AG04450 (cell line): ENCODE measurements around the gene TNFRSF11A. TPM values are rescaled to one million over a fixed set of nuclear protein-coding genes. Genes with fewer than 3 reads are reported as not detected.
A peak's percentile ranks its signal among the peaks of the same experiment; 100 is the strongest.

ENCODE experiments used
- CTCF ChIA-PET: fragments of 300-600, 350-600 bp; formaldehyde crosslinking; extraction: SDS; loops from one replicate; lab custom pipeline; 2022; ENCODE audit warnings: antibody characterized with exemption, inconsistent platforms; lab: Charles Lee
- POLR2A ChIA-PET: fragments of 350-600 bp; formaldehyde crosslinking; extraction: SDS; loops from one replicate; lab custom pipeline; 2021; ENCODE audit warnings: antibody characterized with exemption, inconsistent platforms; lab: Yijun Ruan, JAX
- DNase-seq: peaks from one replicate; pipeline ENCODE4 v3.0.0-alpha.2; 2011; ENCODE audit warnings: low read depth, low spot score
- H3K27ac ChIP-seq: one replicate; pipeline ENCODE4 v1.5.1; 2012; ENCODE audit warnings: low read depth, low read length, control low read depth
- H3K27me3 ChIP-seq: one replicate; pipeline ENCODE4 v1.6.0; 2012; ENCODE audit warnings: low read length; ENCODE audit not compliant: control insufficient read depth, insufficient read depth
- H3K4me3 ChIP-seq: 2 replicates; pipeline ENCODE4 v1.5.1; 2011; ENCODE audit warnings: mild to moderate bottlenecking, low read depth, low read length, control low read depth
- H3K9me3 ChIP-seq: 2 replicates; pipeline ENCODE4 v1.5.1; 2012; ENCODE audit warnings: low read length; ENCODE audit not compliant: control insufficient read depth, insufficient read depth
- polyA plus RNA-seq: library from polyadenylated mRNA; depleted of rRNA; stranded (reverse); fragments of >200 nt; gene quantifications from 2 replicates; pipeline ENCODE4 v1.2.3, GENCODE V29; 2011
- TF ChIP-seq, protein P1 (sequence below): IDR thresholded peaks from 2 replicates; pipeline ENCODE4 v1.5.1; 2011; ENCODE audit warnings: low read depth, low read length, control low read depth, inconsistent platforms

Gene TNFRSF11A
- polyA plus RNA-seq, 1 experiment, result not detected

DNA sequence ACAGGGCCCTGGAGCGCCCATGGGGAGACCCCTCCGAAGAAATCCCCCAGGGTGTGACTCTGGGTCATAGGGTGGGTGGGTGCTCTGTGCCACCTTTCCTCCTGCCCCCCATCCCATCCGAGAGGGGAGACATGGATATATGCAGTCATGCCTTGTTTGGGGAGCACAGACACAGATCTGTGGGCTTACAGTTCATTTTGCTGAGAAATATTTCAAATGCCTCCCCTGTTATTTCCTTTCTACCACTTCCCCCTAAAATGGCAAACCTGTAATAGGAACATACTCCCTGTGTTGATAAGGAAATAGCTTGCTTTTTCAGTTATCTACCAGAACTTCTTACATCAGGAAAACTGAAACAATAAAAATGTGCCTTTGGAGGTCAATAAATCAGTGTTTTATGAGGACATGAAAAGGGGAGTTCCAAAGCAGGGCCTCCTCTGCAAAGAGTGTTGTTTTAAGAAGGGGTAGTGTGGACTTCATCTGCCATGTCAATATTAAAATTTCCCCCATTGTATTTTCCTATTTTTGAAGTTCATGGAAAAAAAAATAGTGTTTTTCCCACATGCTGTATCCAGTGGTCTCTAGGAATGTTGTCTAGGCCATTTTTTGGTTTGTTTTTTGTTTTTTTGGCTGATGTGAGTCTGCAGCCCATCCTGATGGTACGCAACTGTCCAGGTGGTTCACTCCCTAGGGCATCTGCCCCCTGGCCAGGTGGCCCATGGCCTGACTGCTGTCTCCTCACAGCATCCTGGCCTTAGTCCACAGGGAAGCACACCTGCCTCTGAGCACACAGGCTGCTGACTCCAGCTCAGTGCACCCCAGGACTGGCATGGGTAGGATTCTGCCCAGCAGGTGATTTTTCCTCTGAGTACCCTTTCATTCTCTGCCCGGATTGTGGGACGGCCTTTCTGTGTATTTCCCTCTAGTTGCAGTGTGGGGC, 3.7 kb downstream of the TNFRSF11A start:
- H3K27me3 ChIP-seq, result peaks cover 52% of the 10 kb centered on the region
- TF ChIP-seq, protein P1, sequence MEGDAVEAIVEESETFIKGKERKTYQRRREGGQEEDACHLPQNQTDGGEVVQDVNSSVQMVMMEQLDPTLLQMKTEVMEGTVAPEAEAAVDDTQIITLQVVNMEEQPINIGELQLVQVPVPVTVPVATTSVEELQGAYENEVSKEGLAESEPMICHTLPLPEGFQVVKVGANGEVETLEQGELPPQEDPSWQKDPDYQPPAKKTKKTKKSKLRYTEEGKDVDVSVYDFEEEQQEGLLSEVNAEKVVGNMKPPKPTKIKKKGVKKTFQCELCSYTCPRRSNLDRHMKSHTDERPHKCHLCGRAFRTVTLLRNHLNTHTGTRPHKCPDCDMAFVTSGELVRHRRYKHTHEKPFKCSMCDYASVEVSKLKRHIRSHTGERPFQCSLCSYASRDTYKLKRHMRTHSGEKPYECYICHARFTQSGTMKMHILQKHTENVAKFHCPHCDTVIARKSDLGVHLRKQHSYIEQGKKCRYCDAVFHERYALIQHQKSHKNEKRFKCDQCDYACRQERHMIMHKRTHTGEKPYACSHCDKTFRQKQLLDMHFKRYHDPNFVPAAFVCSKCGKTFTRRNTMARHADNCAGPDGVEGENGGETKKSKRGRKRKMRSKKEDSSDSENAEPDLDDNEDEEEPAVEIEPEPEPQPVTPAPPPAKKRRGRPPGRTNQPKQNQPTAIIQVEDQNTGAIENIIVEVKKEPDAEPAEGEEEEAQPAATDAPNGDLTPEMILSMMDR, result no peak
- H3K9me3 ChIP-seq, result no peaks in the 10 kb centered on the region; the same call in 1 of the 2 replicates
- H3K27ac ChIP-seq, result no peak overlapping the region
- ChIA-PET CTCF (no interaction called here), POLR2A (no interaction called here)
- no peak overlapping the region for H3K4me3 ChIP-seq
- DNase-seq, result no peak

DNA sequence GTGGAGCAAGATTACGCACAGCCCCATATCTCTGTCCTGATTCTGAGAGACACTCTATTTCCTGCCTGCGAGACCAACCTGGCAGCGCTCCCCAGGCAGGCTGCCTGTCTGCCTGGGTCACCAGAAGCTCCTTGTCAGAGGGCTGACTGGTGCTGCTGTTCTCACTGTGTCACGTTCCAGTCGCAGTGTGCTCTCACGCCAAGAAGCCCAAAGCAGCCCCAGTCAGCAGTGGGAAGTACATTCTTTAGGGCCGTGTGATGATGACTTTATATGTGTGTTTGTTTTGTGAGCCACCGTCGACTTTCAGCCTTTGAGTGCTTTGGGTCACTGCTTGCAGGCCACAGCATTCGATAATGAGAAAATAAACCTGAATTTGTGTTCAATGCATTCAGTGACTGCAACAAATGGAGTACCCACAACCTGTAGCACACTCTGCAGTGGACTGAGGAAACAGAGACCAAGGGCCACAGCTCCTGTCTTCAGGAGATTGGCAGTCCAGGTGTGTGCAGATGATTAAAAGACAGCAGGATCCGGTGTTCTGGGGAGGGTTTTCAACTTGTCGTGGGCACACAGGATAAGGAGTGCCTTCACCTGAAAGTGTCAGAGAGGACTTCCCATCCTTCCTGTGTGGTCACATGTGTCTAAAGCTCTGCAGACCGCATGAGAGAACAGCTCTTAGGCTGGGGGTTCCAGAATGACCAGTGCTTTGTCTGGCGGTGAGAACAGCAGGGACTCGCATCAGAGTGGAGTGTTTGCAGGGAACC, 4.8 kb downstream of the TNFRSF11A start:
- CTCF ChIA-PET, result no interaction called here
- peaks cover 42% of the 10 kb centered on the region for H3K27me3 ChIP-seq
- no peak overlapping the region for H3K27ac ChIP-seq
- TF ChIP-seq, protein P1, result no peak
- no peaks in the 10 kb centered on the region; the same call in 1 of the 2 replicates for H3K9me3 ChIP-seq
- DNase-seq, result peak; percentile 10
- no peak overlapping the region for H3K4me3 ChIP-seq
- POLR2A ChIA-PET, result no interaction called here

GRCh38 chr18:62330650-62331049, 5.5 kb downstream of the TNFRSF11A start:
- H3K27ac ChIP-seq, result no peak overlapping the region
- peaks cover 41% of the 10 kb centered on the region for H3K27me3 ChIP-seq
- H3K9me3 ChIP-seq, result no peaks in the 10 kb centered on the region; the same call in 1 of the 2 replicates
- ChIA-PET CTCF (no interaction called here), POLR2A (no interaction called here)
- DNase-seq, result no peak
- TF ChIP-seq, protein P1, result no peak
- H3K4me3 ChIP-seq, result no peak overlapping the region

- Histone ChIP-seq H3K27ac (no peak overlapping the region), H3K4me3 (no peak overlapping the region), H3K27me3 (peaks cover 33% of the 10 kb centered on the region), H3K9me3 (no peaks in the 10 kb centered on the region)
- CTCF ChIA-PET, result interaction anchor here (0.6 kb wide), 1 partner anchor 1663 kb away, joined by 3 read pairs; no protein-coding TSS in a partner anchor
- POLR2A ChIA-PET, result interaction anchor here (0.6 kb wide), 1 partner anchor 8 kb away, joined by 3 read pairs; no protein-coding TSS in a partner anchor
- peak; percentile 51 for DNase-seq
- TF ChIP-seq, protein P1, result no peak
Observed at GRCh38 chr18:62331581-62332356, 6.7 kb downstream of the TNFRSF11A start.
